ENCODE results near the gene UBE2J1. TPM values are rescaled to one million over a fixed set of nuclear protein-coding genes. Genes with fewer than 3 reads are reported as not detected.

The UBE2J1 gene, protein sequence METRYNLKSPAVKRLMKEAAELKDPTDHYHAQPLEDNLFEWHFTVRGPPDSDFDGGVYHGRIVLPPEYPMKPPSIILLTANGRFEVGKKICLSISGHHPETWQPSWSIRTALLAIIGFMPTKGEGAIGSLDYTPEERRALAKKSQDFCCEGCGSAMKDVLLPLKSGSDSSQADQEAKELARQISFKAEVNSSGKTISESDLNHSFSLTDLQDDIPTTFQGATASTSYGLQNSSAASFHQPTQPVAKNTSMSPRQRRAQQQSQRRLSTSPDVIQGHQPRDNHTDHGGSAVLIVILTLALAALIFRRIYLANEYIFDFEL
- total RNA-seq: 26.3 and 30.0 TPM in 2 replicates

DNA sequence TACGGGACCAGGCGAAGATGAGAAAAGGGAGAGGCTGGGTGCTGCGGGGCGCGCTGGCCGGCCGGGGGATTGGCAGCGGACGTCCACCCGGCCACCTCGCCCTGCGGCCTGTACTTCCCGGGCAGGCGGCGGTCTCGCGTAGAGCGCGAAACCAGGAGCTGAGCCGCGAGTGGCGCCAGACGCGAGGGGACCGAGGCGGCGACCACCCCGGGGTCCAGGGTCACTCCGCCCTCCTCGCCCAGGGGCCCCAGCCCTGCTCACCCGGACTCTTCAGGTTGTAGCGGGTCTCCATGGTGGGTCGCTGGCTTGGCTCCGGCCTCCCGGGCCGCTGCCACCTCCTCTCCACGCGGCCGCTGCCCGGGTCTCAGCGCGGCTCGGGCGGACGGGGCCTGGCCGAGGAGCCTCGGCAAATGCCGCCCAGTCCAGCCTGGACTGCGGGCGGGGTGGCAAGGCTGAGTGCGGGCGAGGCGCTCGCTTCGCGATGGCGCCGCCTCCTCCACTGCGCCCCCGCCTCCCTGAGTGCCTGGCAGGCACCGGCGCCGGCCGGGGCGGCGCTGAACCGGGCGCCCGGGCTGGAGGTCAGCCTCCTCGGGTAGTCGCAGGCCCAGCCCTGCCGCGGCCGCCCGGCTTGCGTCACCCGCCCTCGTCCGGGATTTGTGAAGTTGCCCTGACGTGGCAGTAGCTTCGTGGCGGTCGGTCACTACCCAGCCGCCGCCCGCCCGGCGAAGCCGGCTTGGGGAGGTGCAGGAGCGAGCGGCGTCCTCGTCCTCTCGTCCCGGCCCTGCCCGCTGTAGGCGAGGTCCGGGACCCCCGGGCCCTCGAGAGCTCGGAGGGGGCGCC is at the start of gene UBE2J1:
Gene UBE2J1 (minus strand): TSS at position 445 of the 840 bp plus-strand sequence. CDS start 153 bp downstream, at position 292.

DNA sequence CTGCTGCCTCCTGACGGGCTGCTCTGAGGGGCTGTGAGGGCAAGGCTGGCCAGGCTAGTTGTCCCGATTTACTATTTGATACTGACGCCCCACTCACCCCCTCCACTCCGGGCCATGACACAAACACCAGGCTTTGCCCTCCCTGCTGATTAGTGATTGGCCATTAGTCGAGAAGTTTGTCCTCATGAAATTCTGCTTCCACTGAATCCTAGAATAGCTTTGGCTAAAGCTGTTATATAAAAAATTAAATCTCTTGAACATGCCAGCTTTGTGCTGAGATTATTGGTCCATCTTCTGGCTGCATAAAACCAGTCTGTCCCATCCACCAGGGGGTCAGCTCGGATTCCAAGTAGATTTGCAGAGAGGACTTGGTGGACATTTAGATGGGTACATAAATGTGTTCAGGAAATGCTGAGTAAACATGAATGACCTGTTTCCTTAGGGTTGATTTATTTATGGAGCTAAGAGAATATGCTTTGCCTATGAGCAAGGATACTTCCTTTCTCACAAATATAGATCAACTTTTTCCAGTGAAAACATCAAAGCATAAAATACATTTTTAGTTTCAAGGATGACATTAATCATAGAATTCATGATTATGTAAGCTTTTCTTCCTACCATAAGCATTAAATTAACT is 37.2 kb downstream of the UBE2J1 start, which contains the start of gene GABRR2:
Gene GABRR2 (minus strand): TSS at position 51 of the 637 bp plus-strand sequence. CDS start 134 bp downstream, outside the sequence.

Other genes with a start within 250 kb of the UBE2J1 start
- 0.09 and 0.28 TPM in 2 replicates for gene SRSF12, start 234.7 kb downstream of the UBE2J1 start, total RNA-seq
- gene PM20D2, start 206.7 kb downstream of the UBE2J1 start, total RNA-seq: 1.8 and 2.0 TPM in 2 replicates
- gene GABRR1, start 135.4 kb downstream of the UBE2J1 start, total RNA-seq: not detected in 2 replicates
- gene GABRR2, start 37.4 kb downstream of the UBE2J1 start, total RNA-seq: 0.09 and 0.14 TPM in 2 replicates
- gene RRAGD, start 59.6 kb upstream of the UBE2J1 start, total RNA-seq: 0.14 and 3.1 TPM in 2 replicates
- 1.1 and 4.5 TPM in 2 replicates for gene ANKRD6, start 80.4 kb upstream of the UBE2J1 start, total RNA-seq